ENCODE measurements around the gene NAA20.
"Not testable (repeated sequence)": the region's sequence is repeated elsewhere in the genome, so short reads cannot be mapped to it uniquely, and the experiment has no call there.

Gene NAA20

GRCh38 chr20:19991308-19991707 lies 25.9 kb upstream of the NAA20 start:
- no peak for DNase-seq (ENCODE audit: low read depth in 2 of 2)

- DNase-seq (ENCODE audit: low read depth in 2 of 2) = no peak
Observed at GRCh38 chr20:19991854-19992253, 25.3 kb upstream of the NAA20 start.

GRCh38 chr20:19992996-19993908 lies 23.9 kb upstream of the NAA20 start:
- DNase-seq (ENCODE audit: low read depth in 2 of 2) = no peak

- no peak for DNase-seq (ENCODE audit: low read depth in 2 of 2)
Observed at GRCh38 chr20:19993958-19994669, 23.0 kb upstream of the NAA20 start.

GRCh38 chr20:19995220-19995863 lies 21.8 kb upstream of the NAA20 start:
- DNase-seq (ENCODE audit: low read depth in 2 of 2) = no peak

GRCh38 chr20:19996222-19996621 lies 20.9 kb upstream of the NAA20 start:
- DNase-seq (ENCODE audit: low read depth in 2 of 2) = no peak

GRCh38 chr20:19996917-19997316 lies 20.2 kb upstream of the NAA20 start:
- no peak for DNase-seq (ENCODE audit: low read depth in 2 of 2)

GRCh38 chr20:19998990-19999705 lies 18.0 kb upstream of the NAA20 start:
- DNase-seq (ENCODE audit: low read depth in 2 of 2) = no peak

- DNase-seq (ENCODE audit: low read depth in 2 of 2) = no peak
Observed at GRCh38 chr20:20000211-20000968, 16.8 kb upstream of the NAA20 start.

- DNase-seq (ENCODE audit: low read depth in 2 of 2) = no peak
Observed at GRCh38 chr20:20002101-20002998, 14.8 kb upstream of the NAA20 start.

GRCh38 chr20:20003031-20003954 lies 13.9 kb upstream of the NAA20 start:
- no peak for DNase-seq (ENCODE audit: low read depth in 2 of 2)

GRCh38 chr20:20003955-20004322 lies 13.2 kb upstream of the NAA20 start:
- DNase-seq (ENCODE audit: low read depth in 2 of 2) = not testable (repeated sequence)

GRCh38 chr20:20005342-20005741 lies 11.8 kb upstream of the NAA20 start:
- DNase-seq (ENCODE audit: low read depth in 2 of 2) = no peak

GRCh38 chr20:20009784-20010253 lies 7.3 kb upstream of the NAA20 start:
- DNase-seq (ENCODE audit: low read depth in 2 of 2) = no peak

- DNase-seq (ENCODE audit: low read depth in 2 of 2) = no peak
Observed at GRCh38 chr20:20010639-20011500, 6.3 kb upstream of the NAA20 start.

- no peak for DNase-seq (ENCODE audit: low read depth in 2 of 2)
Observed at GRCh38 chr20:20012541-20012940, 4.6 kb upstream of the NAA20 start.

GRCh38 chr20:20014659-20015058 lies 2.5 kb upstream of the NAA20 start:
- DNase-seq (ENCODE audit: low read depth in 2 of 2) = no peak

GRCh38 chr20:20017844-20018185 lies 653 bp downstream of the NAA20 start:
- no peak for DNase-seq (ENCODE audit: low read depth in 2 of 2)
